ENCODE data around the gene NCKAP5. TPM values are rescaled to one million over a fixed set of nuclear protein-coding genes. Genes with fewer than 3 reads are reported as not detected.

The NCKAP5 gene
- total and polyA plus RNA-seq, 11 donors: 0.51 to 10.5 (median 5.2) TPM

GRCh38 chr2:133571249-133571648, 3.0 kb upstream of the NCKAP5 start:
- no peaks in the 10 kb centered on the region for H3K36me3 ChIP-seq
- no peaks in the 10 kb centered on the region for H3K27me3 ChIP-seq
- H3K9me3 ChIP-seq: no peaks in the 10 kb centered on the region
- no peak overlapping the region for H3K4me3 ChIP-seq
- intact Hi-C loops (cut with DNase I): loop anchor here in 1 of 10 donors (5.0 kb wide), 1 partner anchor 271 kb away; no protein-coding TSS in a partner anchor
- TF ChIP-seq POLR2A (IDR thresholded peaks at IDR 0.05) (no peak), CTCF (IDR thresholded peaks at IDR 0.05) (no peak)
- 88 to 92% (median 91%) methylated on average over 6 of the region's 6 CpGs for WGBS, 4 donors
- peaks cover 0 to 19% (median 7%) of the 10 kb centered on the region in 12 donors for H3K4me1 ChIP-seq
- no peak overlapping the region for H3K27ac ChIP-seq
- no peak for ATAC-seq
- DNase-seq: no peak

GRCh38 chr2:133570542-133570941, 2.3 kb upstream of the NCKAP5 start:
- intact Hi-C loops (cut with DNase I): loop anchor here in 1 of 10 donors (5.0 kb wide), 1 partner anchor 272 kb away; no protein-coding TSS in a partner anchor
- Histone ChIP-seq H3K4me1 (peaks cover 0 to 19% (median 7%) of the 10 kb centered on the region in 12 donors), H3K4me3 (no peak overlapping the region)

GRCh38 chr2:133569286-133569830, 1.1 kb upstream of the NCKAP5 start:
- no peaks in the 10 kb centered on the region for H3K36me3 ChIP-seq
- TF ChIP-seq CTCF (IDR thresholded peaks at IDR 0.05): no peak
- no peak for TF ChIP-seq POLR2A (IDR thresholded peaks at IDR 0.05)
- DNase-seq: no peak
- ATAC-seq: no peak
- intact Hi-C loops (cut with DNase I): loop anchor here in 9 of 10 donors (5.0 to 10.0 kb wide), 10 partner anchors 105 to 1025 kb away; no protein-coding TSS in a partner anchor
- H3K9me3 ChIP-seq: no peaks in the 10 kb centered on the region
- 17 to 29% (median 21%) methylated on average over 4 of the region's 4 CpGs for WGBS, 4 donors
- peaks cover 0 to 25% (median 7%) of the 10 kb centered on the region in 12 donors for H3K4me1 ChIP-seq
- H3K27ac ChIP-seq: no peak overlapping the region
- H3K27me3 ChIP-seq: no peaks in the 10 kb centered on the region
- H3K4me3 ChIP-seq: no peak overlapping the region

More at GRCh38 chr2:133570542-133570941, 2.3 kb upstream of the NCKAP5 start:
- DNase-seq (no peak), ATAC-seq (no peak)
- Histone ChIP-seq H3K27me3 (no peaks in the 10 kb centered on the region), H3K36me3 (no peaks in the 10 kb centered on the region), H3K27ac (no peak overlapping the region), H3K9me3 (no peaks in the 10 kb centered on the region)
- TF ChIP-seq CTCF (IDR thresholded peaks at IDR 0.05): no peak
- WGBS, 4 donors: 91 to 98% (median 96%) methylated on average over 5 of the region's 5 CpGs

- Histone ChIP-seq H3K4me3 (peak overlapping the region in 10 of 12 donors; percentile 1 to 58 (median 45)), H3K27ac (peak overlapping the region in 10 of 12 donors; percentile 12 to 73 (median 49)), H3K36me3 (no peaks in the 10 kb centered on the region), H3K27me3 (no peaks in the 10 kb centered on the region), H3K4me1 (peaks cover 0 to 25% (median 7%) of the 10 kb centered on the region in 12 donors), H3K9me3 (no peaks in the 10 kb centered on the region)
- DNase-seq (no peak), ATAC-seq (no peak)
- intact Hi-C loops (cut with DNase I): loop anchor here in 9 of 10 donors (5.0 to 10.0 kb wide), 10 partner anchors 106 to 1024 kb away; no protein-coding TSS in a partner anchor
- TF ChIP-seq CTCF (IDR thresholded peaks at IDR 0.05): no peak
- TF ChIP-seq POLR2A (IDR thresholded peaks at IDR 0.05): no peak
- 38 to 49% (median 45%) methylated on average over 5 of the region's 5 CpGs for WGBS, 4 donors
Observed at GRCh38 chr2:133568598-133568997, 335 bp upstream of the NCKAP5 start.
